CD8-positive, alpha-beta memory T cell (primary cell): ENCODE results near the gene RPL19. TPM values are rescaled to one million over a fixed set of nuclear protein-coding genes. Genes with fewer than 3 reads are reported as not detected.

Source experiments
- CTCF ChIA-PET: fragments of 350-600 bp; sonication (Branson Sonifier 250); formaldehyde crosslinking; loops from one replicate; lab custom pipeline; 2021; ENCODE audit warnings: antibody characterized with exemption; lab: Charles Lee
- POLR2A ChIA-PET: fragments of 350-600 bp; sonication (Branson Sonifier 250); formaldehyde crosslinking; loops from one replicate; lab custom pipeline; 2021; ENCODE audit warnings: antibody characterized with exemption; lab: Charles Lee
- DNase-seq, 5 donors: peaks; one replicate each; pipeline versions ENCODE4 v3.0.0 to v3.0.0-alpha.2; 2020 to 2022; ENCODE audit warnings: mixed read lengths in 1 of 5
- H3K27ac ChIP-seq: one replicate; pipeline ENCODE4 v1.7.0; 2013; ENCODE audit warnings: low read depth, mild to moderate bottlenecking, low read length, moderate library complexity
- H3K27me3 ChIP-seq: 2 replicates; pipeline ENCODE4 v1.7.0; 2013; ENCODE audit warnings: low read length, mild to moderate bottlenecking; ENCODE audit not compliant: insufficient read depth, poor library complexity, severe bottlenecking
- H3K36me3 ChIP-seq: 2 replicates; pipeline ENCODE4 v1.7.0; 2013; ENCODE audit warnings: mild to moderate bottlenecking, low read length, moderate library complexity; ENCODE audit not compliant: insufficient read depth
- H3K4me1 ChIP-seq: 2 replicates; pipeline ENCODE4 v1.7.0; 2013; ENCODE audit warnings: mild to moderate bottlenecking, low read length, moderate library complexity; ENCODE audit not compliant: insufficient read depth
- H3K4me3 ChIP-seq: 2 replicates; pipeline ENCODE4 v1.7.0; 2013; ENCODE audit warnings: mild to moderate bottlenecking, low read length
- H3K9me3 ChIP-seq: 2 replicates; pipeline ENCODE4 v1.7.0; 2013; ENCODE audit warnings: mild to moderate bottlenecking, low read length
- H3K27ac Mint-ChIP-seq, 8 donors: one replicate each; pipeline ENCODE4 v1.8.0; 2020 to 2021; ENCODE audit warnings: mixed read lengths in 8 of 8, mild to moderate bottlenecking in 6 of 8, inconsistent platforms in 3 of 8, moderate library complexity in 3 of 8
- H3K27me3 Mint-ChIP-seq, 2 donors: one replicate each; pipeline ENCODE4 v1.8.0; 2020 to 2021; ENCODE audit warnings: mixed read lengths in 2 of 2, mild to moderate bottlenecking in 1 of 2, moderate library complexity in 1 of 2
- H3K36me3 Mint-ChIP-seq, 3 donors: one replicate each; pipeline ENCODE4 v1.8.0; 2020 to 2021; ENCODE audit warnings: mixed read lengths in 3 of 3, inconsistent platforms in 1 of 3, mild to moderate bottlenecking in 1 of 3
- H3K4me1 Mint-ChIP-seq, 3 donors: one replicate each; pipeline ENCODE4 v1.8.0; 2020 to 2021; ENCODE audit warnings: mixed read lengths in 3 of 3, inconsistent platforms in 1 of 3, mild to moderate bottlenecking in 1 of 3
- H3K4me3 Mint-ChIP-seq, 7 donors: one replicate each; pipeline ENCODE4 v1.8.0; 2020 to 2021; ENCODE audit warnings: mixed read lengths in 7 of 7, mild to moderate bottlenecking in 6 of 7, moderate library complexity in 4 of 7, inconsistent platforms in 2 of 7
- H3K9me3 Mint-ChIP-seq, 5 donors: one replicate each; pipeline ENCODE4 v1.8.0; 2020 to 2022; ENCODE audit warnings: mixed read lengths in 5 of 5, mild to moderate bottlenecking in 3 of 5, moderate library complexity in 2 of 5, inconsistent platforms in 1 of 5
- polyA plus RNA-seq: library from polyadenylated mRNA; unstranded; fragments of 300-500 nt; fragmentation: Illumina TruSeq; gene quantifications from one replicate; pipeline ENCODE4 v1.2.3, GENCODE V29; 2021
- total RNA-seq, 2 experiments: library from RNA; stranded (reverse); gene quantifications; one replicate each; pipeline ENCODE4 v1.2.3, GENCODE V29; 2021

RPL19 gene
- total and polyA plus RNA-seq, 3 experiments from 2014 or later = 2,939 to 3,093 (median 3,043) TPM

DNA sequence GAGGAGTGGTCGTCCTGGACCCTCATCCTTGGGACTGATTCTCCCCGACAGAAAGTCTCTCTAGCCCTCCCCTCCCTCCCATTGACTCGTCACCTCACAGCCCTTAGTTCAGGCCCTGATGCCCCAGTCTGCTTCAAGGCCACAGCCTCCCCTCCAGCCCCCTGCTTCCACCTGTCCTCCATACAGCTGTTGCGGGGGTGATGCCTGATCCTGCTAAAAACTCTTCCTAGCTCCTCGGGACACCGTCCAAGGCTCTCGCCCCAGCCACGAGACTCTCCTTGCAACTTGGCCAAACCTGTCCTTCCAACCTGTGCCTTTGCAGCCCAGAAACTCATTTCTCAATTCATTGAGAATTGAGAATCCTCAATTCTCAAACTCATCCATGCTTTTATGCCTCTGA lies 18.8 kb downstream of the RPL19 start:
- no peak for DNase-seq
- CTCF ChIA-PET = interaction anchor here (1.2 to 1.8 kb wide), 4 partner anchors 13 to 44 kb away, joined by 3 to 8 read pairs (median 4); no protein-coding TSS in a partner anchor
- H3K4me1 Mint-ChIP-seq = peaks cover 0 to 7% (median 3%) of the 10 kb centered on the region in 3 donors

DNA sequence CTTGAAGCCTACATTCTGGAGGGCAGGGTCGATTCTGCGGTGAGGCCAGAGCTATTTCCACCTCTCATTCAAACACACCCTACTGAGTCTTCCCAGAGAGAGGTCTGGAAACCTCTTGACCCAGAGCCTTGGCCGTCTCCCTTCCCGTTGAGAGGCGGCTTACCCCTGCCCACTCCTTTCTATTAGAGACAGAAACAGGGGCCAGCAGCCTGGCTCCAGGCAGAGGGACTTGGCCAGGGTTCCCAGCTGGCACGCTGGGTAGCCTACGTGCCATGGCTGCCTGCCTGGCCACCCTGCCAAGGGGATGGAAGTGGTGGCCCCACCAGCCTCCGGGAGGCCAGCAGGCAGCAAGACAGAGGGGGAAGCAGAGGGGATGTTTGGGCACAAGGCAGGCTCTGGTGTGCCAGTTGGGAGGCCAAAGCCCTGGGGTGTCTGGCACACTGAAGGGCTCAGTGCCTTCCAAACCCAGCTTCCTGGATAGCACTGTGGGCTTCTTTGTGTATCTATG lies 19.6 kb downstream of the RPL19 start:
- Histone ChIP-seq H3K36me3 (no peaks in the 10 kb centered on the region), H3K4me3 (no peak overlapping the region), H3K4me1 (no peaks in the 10 kb centered on the region), H3K27ac (no peak overlapping the region), H3K27me3 (peaks cover 5% of the 10 kb centered on the region), H3K9me3 (no peaks in the 10 kb centered on the region)
- Mint-ChIP-seq H3K27me3 (peaks cover 20 to 31% of the 10 kb centered on the region in 2 donors), H3K9me3 (peaks cover 0 to 2% (median 0%) of the 10 kb centered on the region in 5 donors), H3K4me3 (no peak overlapping the region), H3K4me1 (peaks cover 0 to 12% (median 5%) of the 10 kb centered on the region in 3 donors), H3K27ac (no peak overlapping the region), H3K36me3 (no peaks in the 10 kb centered on the region)
- POLR2A ChIA-PET = no interaction called here
- no peak for DNase-seq
- CTCF ChIA-PET = interaction anchor here (1.2 to 1.8 kb wide), 4 partner anchors 13 to 45 kb away, joined by 3 to 8 read pairs (median 4); no protein-coding TSS in a partner anchor

More for the DNA sequence above, 18.8 kb downstream of the RPL19 start:
- Mint-ChIP-seq H3K27ac (peak overlapping the region in 3 of 8 donors; percentile 18 to 91 (median 55)), H3K27me3 (peaks cover 16 to 28% of the 10 kb centered on the region in 2 donors), H3K4me3 (peak overlapping the region in 1 of 7 donors; percentile 43), H3K9me3 (peaks cover 0 to 2% (median 0%) of the 10 kb centered on the region in 5 donors), H3K36me3 (no peaks in the 10 kb centered on the region)
- H3K27ac ChIP-seq = no peak overlapping the region
- POLR2A ChIA-PET = no interaction called here
- no peaks in the 10 kb centered on the region for H3K9me3 ChIP-seq
- H3K36me3 ChIP-seq = no peaks in the 10 kb centered on the region
- H3K4me1 ChIP-seq = no peaks in the 10 kb centered on the region
- H3K4me3 ChIP-seq = no peak overlapping the region
- peaks cover 2% of the 10 kb centered on the region for H3K27me3 ChIP-seq

DNA sequence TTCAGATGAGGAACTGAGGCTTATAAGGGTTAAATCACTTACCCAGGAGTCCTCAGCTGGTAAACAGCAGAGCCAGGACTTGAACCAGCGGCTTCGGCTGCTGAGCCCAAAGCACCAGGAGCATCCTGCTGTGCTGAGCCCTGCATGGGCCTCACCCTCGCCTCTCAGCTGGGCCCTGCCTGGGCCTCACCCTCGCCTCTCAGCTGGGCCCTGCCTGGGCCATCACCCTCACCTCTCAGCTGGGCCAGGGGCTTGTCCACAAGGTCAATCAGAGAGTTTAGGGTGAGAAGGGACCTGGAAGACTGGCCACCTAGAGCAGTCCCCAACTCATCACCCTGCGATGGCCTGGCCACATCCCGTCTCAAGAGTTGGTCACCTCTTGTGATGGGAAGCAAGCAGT lies 21.5 kb downstream of the RPL19 start:
- no peak for DNase-seq
- Histone ChIP-seq H3K36me3 (no peaks in the 10 kb centered on the region), H3K27me3 (peaks cover 11% of the 10 kb centered on the region), H3K9me3 (no peaks in the 10 kb centered on the region), H3K27ac (no peak overlapping the region), H3K4me3 (no peak overlapping the region), H3K4me1 (peaks cover 4% of the 10 kb centered on the region)
- H3K27ac Mint-ChIP-seq = no peak overlapping the region
- peaks cover 26 to 27% of the 10 kb centered on the region in 2 donors for H3K27me3 Mint-ChIP-seq
- ChIA-PET POLR2A (interaction anchor here (0.6 kb wide), 1 partner anchor 67 kb away, joined by 3 read pairs; no protein-coding TSS in a partner anchor), CTCF (interaction anchor here (3.7 kb wide), 1 partner anchor 17 kb away, joined by 12 read pairs; no protein-coding TSS in a partner anchor)
- H3K4me3 Mint-ChIP-seq = no peak overlapping the region
- H3K36me3 Mint-ChIP-seq = no peaks in the 10 kb centered on the region
- peaks cover 0 to 2% (median 0%) of the 10 kb centered on the region in 5 donors for H3K9me3 Mint-ChIP-seq
- H3K4me1 Mint-ChIP-seq = peaks cover 6 to 21% (median 12%) of the 10 kb centered on the region in 3 donors

DNA sequence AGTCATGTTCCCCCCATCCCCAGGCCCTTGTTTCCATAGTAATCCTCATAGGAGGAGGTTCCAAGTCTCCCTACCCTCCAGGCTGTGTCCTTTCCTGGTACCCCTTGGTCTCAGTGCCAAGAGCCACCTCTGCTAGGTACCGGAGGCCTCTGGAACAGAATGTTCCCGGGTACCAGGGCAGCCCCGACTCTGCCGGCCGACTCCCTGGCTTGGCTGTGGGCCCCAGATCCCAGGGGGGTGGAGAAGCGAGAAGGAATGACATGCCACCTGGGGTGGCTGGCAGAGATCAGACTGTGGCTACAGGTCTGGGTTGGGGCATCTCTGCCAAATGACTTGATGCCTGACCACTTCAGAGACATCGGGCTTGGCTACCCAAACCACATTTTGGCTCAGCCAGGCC lies 22.1 kb downstream of the RPL19 start:
- H3K36me3 Mint-ChIP-seq = no peaks in the 10 kb centered on the region

DNA sequence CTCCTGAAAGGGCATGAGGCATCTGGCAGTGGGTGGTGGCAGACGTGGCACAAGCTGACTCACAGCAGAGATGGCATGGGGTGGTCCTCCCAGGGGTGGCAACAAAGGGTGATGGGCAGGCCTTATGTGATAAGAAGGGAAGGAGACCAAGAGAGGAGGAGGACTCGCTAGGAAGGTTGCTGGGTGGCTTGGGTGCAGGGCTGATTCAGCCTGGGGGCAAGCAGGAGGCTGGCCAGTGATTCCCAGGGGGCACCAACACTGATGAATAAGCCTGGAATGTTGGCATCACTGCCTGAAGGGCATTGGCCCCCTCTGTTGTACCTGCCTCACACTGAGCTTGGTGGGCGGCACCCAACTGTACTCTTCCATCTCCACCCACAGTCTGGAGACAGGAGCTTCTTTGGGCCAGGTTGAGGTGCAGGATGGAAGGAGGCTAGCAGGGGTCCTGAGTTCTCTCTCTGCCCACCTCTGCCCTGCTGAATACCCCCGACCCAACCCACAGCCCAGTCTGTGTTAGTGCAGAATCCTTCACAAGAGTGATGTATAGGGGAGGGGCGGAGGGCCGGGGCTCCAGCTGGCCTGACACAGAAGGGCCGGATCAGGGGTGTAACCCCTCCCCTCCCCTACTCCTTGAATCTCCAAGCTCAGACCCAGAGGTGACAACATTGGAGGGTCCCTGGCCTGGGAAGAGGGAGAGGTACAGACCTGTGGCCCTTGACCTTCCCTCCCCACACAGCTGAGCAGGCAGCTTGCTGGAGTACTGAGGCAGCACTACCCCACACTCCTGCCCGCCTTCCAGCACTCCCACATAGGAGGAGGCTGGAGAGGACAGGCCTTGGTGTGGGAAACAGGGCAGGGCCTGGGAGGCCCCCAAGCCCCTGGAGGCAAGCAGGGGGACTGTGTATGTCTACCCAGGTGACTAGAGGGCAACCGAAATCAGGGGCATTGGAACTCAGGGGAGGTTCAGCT lies 23.1 kb downstream of the RPL19 start:
- Histone ChIP-seq H3K27me3 (peaks cover 25% of the 10 kb centered on the region), H3K36me3 (no peaks in the 10 kb centered on the region), H3K9me3 (no peaks in the 10 kb centered on the region), H3K4me1 (peaks cover 4% of the 10 kb centered on the region), H3K27ac (no peak overlapping the region), H3K4me3 (no peak overlapping the region)
- Mint-ChIP-seq H3K27me3 (peaks cover 33 to 34% of the 10 kb centered on the region in 2 donors), H3K9me3 (peaks cover 0 to 2% (median 0%) of the 10 kb centered on the region in 5 donors), H3K27ac (no peak overlapping the region), H3K4me1 (peaks cover 6 to 18% (median 12%) of the 10 kb centered on the region in 3 donors), H3K4me3 (peak overlapping the region in 6 of 7 donors; percentile 28 to 55 (median 48)), H3K36me3 (no peaks in the 10 kb centered on the region)
- CTCF ChIA-PET = interaction anchor here (0.5 to 3.7 kb wide), 6 partner anchors 8 to 128 kb away, joined by 3 to 12 read pairs (median 3); no protein-coding TSS in a partner anchor
- no peak for DNase-seq
- POLR2A ChIA-PET = no interaction called here

More for the DNA sequence above, 22.1 kb downstream of the RPL19 start:
- Mint-ChIP-seq H3K4me3 (no peak overlapping the region), H3K4me1 (peaks cover 6 to 21% (median 12%) of the 10 kb centered on the region in 3 donors), H3K27me3 (peaks cover 23 to 27% of the 10 kb centered on the region in 2 donors), H3K27ac (peak overlapping the region in 1 of 8 donors; percentile 41), H3K9me3 (peaks cover 0 to 2% (median 0%) of the 10 kb centered on the region in 5 donors)
- no peak for DNase-seq
- Histone ChIP-seq H3K27ac (no peak overlapping the region), H3K4me1 (peaks cover 4% of the 10 kb centered on the region), H3K9me3 (no peaks in the 10 kb centered on the region), H3K27me3 (peaks cover 15% of the 10 kb centered on the region), H3K36me3 (no peaks in the 10 kb centered on the region), H3K4me3 (no peak overlapping the region)
- ChIA-PET POLR2A (interaction anchor here (0.6 kb wide), 1 partner anchor 68 kb away, joined by 3 read pairs; no protein-coding TSS in a partner anchor), CTCF (interaction anchor here (1.6 to 3.7 kb wide), 2 partner anchors 14 to 17 kb away, joined by 3 to 12 read pairs; no protein-coding TSS in a partner anchor)

DNA sequence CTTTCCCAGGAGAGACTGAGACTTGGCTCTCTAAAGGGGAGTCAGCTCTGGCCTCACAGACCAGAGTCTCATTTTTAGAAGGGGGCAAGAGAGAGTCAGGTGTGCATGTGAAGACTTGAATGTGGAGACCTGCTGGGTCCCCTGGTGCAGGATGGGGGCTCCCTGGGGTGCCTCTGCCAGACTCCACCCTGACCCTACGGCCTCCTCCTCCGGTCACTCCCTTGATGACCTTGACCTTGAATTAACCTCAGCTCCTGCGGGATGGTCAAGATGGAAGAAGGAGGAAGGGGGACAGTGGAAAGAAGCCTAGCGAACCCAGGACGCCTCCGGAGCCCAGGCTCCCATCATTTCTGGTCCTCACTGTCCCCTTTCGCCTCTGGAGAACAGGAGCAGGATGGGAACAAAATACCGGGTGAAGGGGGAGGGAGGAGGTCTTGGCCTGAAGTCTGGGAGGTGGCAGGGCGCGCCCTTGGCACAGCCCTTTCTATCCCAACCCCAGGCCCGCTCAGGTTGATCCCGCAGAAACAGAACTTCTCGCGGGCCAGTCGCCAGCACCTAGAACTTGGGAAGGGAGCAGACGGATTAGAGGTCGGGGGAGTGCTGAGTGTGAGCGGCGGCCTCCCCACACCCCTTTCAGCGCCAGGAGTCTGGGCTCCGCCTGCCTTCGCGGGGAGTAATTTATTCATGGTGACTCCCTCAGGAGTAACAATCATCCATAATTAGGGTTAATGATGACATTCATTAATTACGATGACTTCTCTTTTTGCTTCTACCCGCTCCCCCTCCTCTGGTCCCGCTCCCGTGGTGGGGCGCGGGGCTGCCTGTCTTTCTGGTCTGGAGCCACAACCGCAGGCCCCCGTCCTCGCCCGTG lies 24.1 kb downstream of the RPL19 start:
- Mint-ChIP-seq H3K9me3 (peaks cover 0 to 2% (median 0%) of the 10 kb centered on the region in 5 donors), H3K27ac (no peak overlapping the region), H3K27me3 (peaks cover 36 to 37% of the 10 kb centered on the region in 2 donors), H3K4me1 (peaks cover 6 to 16% (median 12%) of the 10 kb centered on the region in 3 donors), H3K36me3 (no peaks in the 10 kb centered on the region), H3K4me3 (peak overlapping the region; percentile 35 to 83 (median 55))
- peaks cover 4% of the 10 kb centered on the region for H3K4me1 ChIP-seq
- H3K36me3 ChIP-seq = no peaks in the 10 kb centered on the region
- ChIA-PET POLR2A (interaction anchor here (0.6 kb wide), 1 partner anchor 219 kb away, joined by 6 read pairs; no protein-coding TSS in a partner anchor), CTCF (interaction anchor here (0.9 to 3.7 kb wide), 4 partner anchors 12 to 20 kb away, joined by 3 to 12 read pairs (median 4); no protein-coding TSS in a partner anchor)
- no peaks in the 10 kb centered on the region for H3K9me3 ChIP-seq
- H3K27ac ChIP-seq = no peak overlapping the region
- no peak for DNase-seq
- H3K27me3 ChIP-seq = peaks cover 27% of the 10 kb centered on the region
- H3K4me3 ChIP-seq = no peak overlapping the region
